ENCODE results near the gene INS. TPM values are rescaled to one million over a fixed set of nuclear protein-coding genes. Genes with fewer than 3 reads are reported as not detected.

INS gene
- total RNA-seq, 2 donors from 2014 or later: not detected

- no peak for DNase-seq (ENCODE audit: low spot score)
- Histone ChIP-seq H3K9me3 (no peaks in the 10 kb centered on the region), H3K27me3 (replicated peaks; ENCODE audit: insufficient read depth) (peaks cover 43% of the 10 kb centered on the region), H3K36me3 (no peaks in the 10 kb centered on the region), H3K27ac (no peak overlapping the region), H3K4me3 (no peak overlapping the region), H3K4me1 (replicated peaks) (peaks cover under 1% of the 10 kb centered on the region)
- intact Hi-C loops (cut with DNase I): no loop called here
- TF ChIP-seq CTCF (IDR thresholded peaks at IDR 0.05) (no peak), POLR2A (IDR thresholded peaks at IDR 0.05) (no peak), POLR2AphosphoS5 (IDR thresholded peaks at IDR 0.05) (no peak)
- WGBS: 31% methylated on average over 6 of the region's 6 CpGs
Observed at GRCh38 chr11:2142762-2143202, 18.2 kb downstream of the INS start.

GRCh38 chr11:2142300-2142759, 18.7 kb downstream of the INS start:
- H3K27ac ChIP-seq: no peak overlapping the region
- no peaks in the 10 kb centered on the region for H3K36me3 ChIP-seq
- H3K9me3 ChIP-seq: no peaks in the 10 kb centered on the region
- intact Hi-C loops (cut with DNase I): no loop called here
- peaks cover 5% of the 10 kb centered on the region for H3K4me1 ChIP-seq (replicated peaks)
- peaks cover 45% of the 10 kb centered on the region for H3K27me3 ChIP-seq (replicated peaks; ENCODE audit: insufficient read depth)
- WGBS: 41% methylated on average over 5 of the region's 5 CpGs
- TF ChIP-seq CTCF (IDR thresholded peaks at IDR 0.05) (no peak), POLR2AphosphoS5 (IDR thresholded peaks at IDR 0.05) (no peak), POLR2A (IDR thresholded peaks at IDR 0.05) (no peak)
- H3K4me3 ChIP-seq: no peak overlapping the region
- no peak for DNase-seq (ENCODE audit: low spot score)

GRCh38 chr11:2140411-2141400, 20.3 kb downstream of the INS start:
- H3K36me3 ChIP-seq: no peaks in the 10 kb centered on the region
- H3K4me1 ChIP-seq (replicated peaks): peaks cover 6% of the 10 kb centered on the region
- peaks cover 39% of the 10 kb centered on the region for H3K27me3 ChIP-seq (replicated peaks; ENCODE audit: insufficient read depth)
- intact Hi-C loops (cut with DNase I): no loop called here
- no peak overlapping the region for H3K4me3 ChIP-seq
- WGBS: 10% methylated on average over 76 of the region's 102 CpGs
- no peak for TF ChIP-seq POLR2AphosphoS5 (IDR thresholded peaks at IDR 0.05)
- no peak for TF ChIP-seq CTCF (IDR thresholded peaks at IDR 0.05)
- TF ChIP-seq POLR2A (IDR thresholded peaks at IDR 0.05): no peak
- DNase-seq (ENCODE audit: low spot score): no peak
- H3K9me3 ChIP-seq: no peaks in the 10 kb centered on the region
- H3K27ac ChIP-seq: no peak overlapping the region

- Histone ChIP-seq H3K27ac (no peak overlapping the region), H3K4me1 (replicated peaks) (peaks cover 6% of the 10 kb centered on the region), H3K36me3 (no peaks in the 10 kb centered on the region), H3K9me3 (no peaks in the 10 kb centered on the region), H3K27me3 (replicated peaks; ENCODE audit: insufficient read depth) (peaks cover 30% of the 10 kb centered on the region), H3K4me3 (no peak overlapping the region)
- no peak for TF ChIP-seq POLR2A (IDR thresholded peaks at IDR 0.05)
- no peak for TF ChIP-seq CTCF (IDR thresholded peaks at IDR 0.05)
- no peak for TF ChIP-seq POLR2AphosphoS5 (IDR thresholded peaks at IDR 0.05)
- intact Hi-C loops (cut with DNase I): no loop called here
- WGBS: 2% methylated on average over 26 of the region's 57 CpGs
- no peak for DNase-seq (ENCODE audit: low spot score)
Observed at GRCh38 chr11:2139621-2140337, 21.2 kb downstream of the INS start.

All from prostate gland (tissue), 2 donors.